CD4-positive, alpha-beta T cell treated with Interleukin-6 for 4 hours (primary cell): ENCODE data around the gene CRIP1.
A peak's percentile ranks its signal among the peaks of the same experiment; 100 is the strongest.

Experiments
- DNase-seq: peaks from one replicate; pipeline ENCODE4 v3.0.0-alpha.2; 2020; ENCODE audit warnings: mixed read lengths

CRIP1 gene

DNA sequence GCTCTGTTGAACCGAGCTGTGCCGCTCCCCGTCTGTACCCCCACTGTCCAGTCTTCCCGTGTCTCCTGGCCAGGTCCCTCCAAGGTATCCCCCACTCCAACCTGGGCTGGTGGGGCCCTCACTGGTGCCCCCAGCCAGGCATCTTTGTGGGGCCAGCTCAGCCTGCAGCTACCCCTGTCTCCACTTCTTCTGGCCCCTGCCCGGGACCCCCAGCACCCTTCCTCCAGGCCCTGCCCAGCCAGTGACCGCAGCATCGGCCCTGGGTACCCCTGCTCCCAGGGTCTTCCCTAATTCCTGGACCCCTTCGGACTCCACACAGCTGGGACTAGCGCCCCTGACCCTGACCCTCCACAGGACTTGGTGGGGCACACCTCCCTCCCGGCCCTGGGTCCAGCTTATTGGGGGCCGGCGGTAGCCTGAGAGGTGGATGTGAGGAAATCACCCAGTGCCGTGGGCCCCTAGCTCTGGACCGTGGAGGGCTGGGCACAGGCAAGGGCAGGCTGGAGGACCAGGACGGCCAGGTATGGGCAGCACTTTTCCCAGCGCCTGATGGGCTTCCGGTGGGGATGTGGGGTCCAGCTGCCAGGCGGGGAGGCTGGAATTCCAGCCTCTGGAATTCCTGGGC, 4.1 kb upstream of the CRIP1 start:
- no peak for DNase-seq

DNA sequence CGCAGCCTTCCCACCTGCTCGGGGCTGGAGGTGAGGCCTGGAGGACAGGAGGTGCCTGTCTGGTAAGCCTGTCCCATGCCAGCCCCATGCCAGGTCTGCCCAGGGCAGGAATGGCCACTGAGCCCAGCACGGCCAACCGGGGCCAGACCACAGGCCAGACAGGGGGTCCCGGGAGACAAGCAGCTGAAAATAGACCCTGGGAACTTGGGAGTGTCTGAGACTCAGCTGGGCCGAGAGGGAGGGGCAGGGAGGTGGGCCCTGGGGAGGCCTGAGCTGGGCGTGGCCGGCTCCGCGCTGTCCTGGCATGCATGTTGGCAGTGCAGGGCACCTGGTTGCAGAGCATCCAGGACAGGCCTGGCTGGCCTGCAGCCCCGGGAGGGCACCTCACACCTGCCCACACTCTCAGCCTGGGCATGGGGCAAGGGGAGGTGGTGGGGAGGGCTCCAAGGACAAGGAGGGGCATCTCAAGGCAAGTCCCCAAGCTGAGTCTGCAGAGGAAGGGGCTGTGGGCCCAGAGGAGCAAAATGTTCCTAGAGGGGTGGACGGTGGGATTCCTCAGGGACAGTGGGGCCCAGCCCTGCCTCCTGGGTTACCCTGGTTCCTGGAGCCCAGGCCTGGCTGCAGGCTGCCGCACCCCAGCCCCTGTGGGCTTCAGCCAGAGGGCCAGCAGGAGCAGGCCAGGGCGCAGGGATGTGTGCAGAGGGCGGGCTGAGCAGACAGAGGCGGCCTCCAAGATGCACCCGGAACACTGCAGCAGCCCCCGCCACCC, 3.2 kb upstream of the CRIP1 start:
- DNase-seq = no peak

DNA sequence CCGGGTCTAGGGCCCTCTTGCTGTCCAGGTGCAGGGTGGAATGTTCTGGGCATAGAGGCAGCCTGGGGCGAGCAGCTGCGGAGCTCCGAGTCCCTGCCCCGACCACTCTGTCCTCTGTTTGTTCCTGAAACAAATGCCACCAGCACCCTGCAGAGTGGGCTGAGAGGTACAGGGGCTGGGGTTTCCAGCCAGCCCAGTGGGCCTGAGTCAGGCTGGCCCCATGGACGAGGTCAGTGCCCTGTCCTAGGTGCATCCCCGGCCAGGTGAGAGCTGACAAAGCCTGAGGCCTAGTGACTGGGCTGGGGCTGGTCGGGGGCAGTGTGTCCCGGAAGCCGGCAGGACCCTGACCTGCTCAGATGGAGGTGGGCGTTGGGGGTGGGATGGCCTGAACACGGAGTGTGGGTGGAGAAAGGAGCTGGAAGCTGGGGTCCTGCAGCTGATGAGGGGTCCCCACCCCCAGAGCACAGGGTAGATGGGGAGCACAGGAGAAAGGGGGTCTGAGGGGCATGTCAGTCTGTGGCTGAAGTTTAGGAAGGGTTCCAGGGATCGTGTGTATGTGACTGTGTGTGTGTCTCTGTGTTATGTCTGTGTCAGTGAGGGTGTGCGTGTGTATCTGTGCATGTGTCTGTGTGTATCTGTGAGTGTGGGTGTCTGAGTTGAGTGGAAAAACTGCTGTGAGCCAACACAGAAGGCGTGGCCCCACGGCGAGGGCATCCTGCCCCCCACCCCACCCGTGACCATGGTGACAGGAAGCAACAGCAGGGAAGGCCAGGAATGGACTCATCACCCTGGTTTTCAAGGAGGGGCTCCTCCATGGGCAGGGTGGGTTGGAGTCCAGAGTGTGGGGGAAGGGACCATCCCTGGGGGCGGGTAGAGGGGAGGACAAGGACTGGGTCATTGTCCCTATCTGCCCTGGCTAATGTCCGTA, 2.4 kb upstream of the CRIP1 start:
- DNase-seq = peak; percentile 74

DNA sequence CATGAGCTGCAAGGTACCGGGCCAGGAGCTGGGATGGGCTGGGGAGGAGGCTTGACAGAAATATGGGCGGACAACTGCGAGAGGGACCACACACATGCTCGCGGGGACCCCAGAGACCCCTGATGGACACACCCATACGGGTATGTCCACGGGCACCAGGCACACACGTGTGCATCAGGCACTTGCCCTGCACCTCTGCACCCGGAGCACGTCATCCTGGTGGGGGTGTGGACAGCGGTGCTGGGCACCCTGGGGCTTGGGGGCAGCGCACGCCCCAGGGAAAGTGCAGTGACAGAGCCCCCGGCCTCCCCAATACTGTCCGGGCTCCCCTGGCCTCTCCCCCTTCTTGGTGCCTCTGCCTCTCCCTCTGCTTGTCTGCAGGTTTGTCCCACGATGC, 1.7 kb upstream of the CRIP1 start:
- no peak for DNase-seq

DNA sequence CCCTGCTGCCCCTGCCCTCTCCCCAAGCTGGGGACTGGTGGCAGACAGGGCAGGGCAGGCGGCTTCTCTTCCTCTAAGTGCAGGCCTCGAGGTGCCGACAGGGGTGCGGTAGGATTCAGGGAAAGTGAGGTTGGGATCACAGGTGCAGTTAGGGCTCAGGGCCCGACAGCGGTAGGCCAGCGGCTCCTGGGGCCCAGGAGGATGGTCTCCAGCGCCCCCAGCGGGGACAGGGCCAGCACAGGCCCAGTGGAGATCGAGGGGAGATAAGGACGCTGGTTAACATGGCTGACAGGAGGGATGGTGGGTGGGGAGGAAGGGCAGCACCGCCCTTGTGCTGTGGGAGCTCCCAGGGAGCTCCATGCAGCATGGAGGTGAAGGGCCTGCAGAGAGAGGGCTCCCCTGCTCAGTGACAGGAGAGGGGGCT, 935 bp upstream of the CRIP1 start:
- DNase-seq = peak; percentile 64

DNA sequence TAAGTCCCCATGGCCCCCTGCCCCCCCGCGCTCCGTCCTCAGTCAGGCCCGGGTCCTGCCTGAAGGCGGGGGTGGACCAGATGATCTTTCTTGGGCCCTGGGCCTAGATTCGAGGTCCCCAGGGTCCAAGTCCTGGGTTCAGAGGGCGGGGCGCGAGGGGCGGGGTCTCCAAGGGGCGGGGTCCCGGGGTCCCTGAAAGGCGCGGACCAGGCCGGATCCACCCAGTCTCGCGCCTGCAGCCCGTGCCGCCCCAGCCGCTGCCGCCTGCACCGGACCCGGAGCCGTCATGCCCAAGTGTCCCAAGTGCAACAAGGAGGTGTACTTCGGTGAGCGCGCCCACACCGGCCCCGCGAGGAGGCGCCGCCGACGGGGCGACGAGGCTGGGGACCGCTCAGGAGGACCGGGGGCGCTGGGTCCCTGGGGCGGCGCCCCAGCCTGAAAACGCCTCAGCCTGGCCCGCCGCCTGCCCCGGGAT, 325 bp downstream of the CRIP1 start:
- DNase-seq = peak; percentile 72

DNA sequence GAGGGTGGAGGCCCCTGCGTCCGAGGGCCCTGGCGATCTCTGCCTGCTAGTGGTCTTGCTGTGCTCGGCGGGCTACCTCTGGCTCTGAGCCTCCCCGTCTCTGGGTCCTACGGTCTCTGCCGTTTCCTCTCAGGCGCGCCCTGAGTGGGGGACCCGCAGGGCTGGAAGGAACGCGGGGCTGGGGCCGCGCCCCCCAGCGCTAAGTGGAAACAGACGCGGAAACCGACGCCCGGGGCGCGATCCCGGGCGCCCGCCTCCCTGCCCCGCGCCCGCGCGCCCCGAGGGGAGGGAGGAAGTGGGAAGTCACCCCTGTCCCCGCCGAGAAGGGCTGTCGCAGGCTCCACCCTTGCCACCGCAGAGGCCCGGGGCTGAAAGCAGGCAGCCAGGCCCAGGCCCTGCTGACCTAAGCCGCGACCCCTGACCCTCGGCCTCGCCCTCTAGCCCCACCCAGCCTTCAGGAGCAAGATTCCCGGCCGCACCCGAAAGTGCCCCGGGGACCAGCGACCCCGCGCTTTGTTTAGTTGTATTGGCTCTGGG, 831 bp downstream of the CRIP1 start:
- peak; percentile 80 for DNase-seq

DNA sequence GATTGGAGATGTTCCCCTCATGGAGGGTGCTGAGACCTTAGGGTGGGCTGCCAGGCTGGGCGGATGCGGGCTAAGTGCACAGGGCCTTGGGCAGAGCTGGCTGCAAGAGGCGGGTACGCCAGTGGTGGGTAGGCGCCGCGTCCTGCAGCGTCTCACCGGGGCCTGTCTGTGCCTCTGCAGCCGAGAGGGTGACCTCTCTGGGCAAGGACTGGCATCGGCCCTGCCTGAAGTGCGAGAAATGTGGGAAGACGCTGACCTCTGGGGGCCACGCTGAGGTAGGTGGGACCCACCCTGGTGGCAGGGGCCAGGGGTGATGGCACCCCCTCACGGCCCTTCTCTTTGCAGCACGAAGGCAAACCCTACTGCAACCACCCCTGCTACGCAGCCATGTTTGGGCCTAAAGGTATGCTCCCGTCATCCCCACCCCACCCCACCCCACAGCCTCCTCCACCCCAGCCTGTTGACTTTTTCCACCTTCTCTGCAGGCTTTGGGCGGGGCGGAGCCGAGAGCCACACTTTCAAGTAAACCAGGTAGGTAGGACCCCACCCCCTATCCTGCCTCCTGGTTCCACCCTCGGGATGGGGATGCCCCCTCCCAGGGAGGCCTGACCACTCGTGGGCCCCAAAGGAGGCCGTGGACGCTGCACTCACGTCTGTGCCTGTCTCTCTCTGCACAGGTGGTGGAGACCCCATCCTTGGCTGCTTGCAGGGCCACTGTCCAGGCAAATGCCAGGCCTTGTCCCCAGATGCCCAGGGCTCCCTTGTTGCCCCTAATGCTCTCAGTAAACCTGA, 1.5 kb downstream of the CRIP1 start:
- peak; percentile 44 for DNase-seq

DNA sequence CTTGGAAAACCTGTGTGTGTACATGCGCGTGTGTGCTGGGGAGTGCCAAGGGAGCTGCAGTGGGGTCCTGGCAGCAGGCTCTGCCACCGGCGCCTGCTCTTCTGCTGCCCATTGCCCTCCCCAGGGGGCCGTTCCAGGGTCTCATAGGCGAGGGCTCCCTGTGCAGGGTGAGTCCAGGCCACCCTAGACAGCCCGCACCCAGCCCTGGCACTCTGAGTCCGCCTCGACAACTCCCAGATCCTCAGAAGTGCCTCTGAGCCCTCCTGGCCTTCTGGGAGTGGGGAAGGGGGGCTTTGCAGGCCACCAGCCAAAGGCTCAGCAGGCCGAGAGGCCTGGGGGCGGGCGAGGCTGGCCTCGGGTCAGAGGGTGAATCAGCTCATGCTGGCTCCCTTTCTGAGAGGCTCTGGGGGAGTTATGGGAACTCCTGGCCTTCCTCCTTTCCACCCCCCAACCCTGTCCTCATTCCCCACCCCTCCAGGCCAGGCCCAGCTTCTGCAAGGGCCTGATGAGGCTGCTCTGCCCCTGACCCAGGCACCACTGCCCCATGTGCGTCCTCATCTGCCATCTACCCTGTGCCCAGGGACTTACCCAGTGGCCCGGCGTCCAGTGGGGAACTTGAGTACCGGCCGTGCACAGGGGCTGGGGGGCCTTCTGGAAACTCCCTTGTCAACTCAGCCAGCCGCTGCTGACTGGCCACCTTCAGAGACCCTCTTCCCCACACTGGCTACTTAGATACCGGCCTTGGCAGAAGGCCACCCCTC, 2.3 kb downstream of the CRIP1 start:
- DNase-seq = no peak

DNA sequence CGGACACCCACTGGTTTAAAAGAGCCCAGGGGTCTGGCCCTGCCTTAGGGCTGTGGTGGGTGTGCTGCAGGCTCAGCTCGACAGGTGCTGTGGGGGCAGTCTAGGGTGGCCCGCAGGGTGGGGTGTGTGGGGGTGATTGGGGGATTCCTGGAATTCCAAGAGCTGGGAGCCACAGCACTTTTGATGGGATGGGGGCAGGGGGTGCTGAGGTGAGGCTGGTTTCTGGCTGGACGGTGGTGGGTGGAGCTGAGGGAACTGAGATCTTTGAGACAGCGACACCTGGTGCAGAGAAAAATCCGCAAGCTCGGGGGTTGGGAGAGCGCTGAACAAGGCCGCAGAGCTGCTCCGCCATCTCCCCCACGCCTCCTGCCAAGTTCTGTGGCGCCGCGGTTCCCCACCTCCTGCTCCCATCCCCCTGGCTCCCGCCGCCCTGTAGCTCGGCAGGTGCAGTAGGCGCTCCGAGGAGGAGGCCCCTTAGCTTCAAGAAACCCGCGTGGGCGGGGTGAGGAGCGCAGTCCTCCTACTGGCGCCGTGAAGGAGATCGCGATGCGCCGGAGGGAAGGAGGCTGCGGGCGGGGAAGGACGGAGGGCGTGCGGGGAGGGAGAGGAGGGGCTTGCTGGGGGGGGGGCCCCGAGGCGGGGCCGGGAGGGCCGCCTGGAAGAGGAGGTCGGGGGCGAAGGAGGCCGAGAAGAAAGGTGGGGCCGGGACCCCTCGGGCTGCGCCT, 3.0 kb downstream of the CRIP1 start:
- DNase-seq = peak; percentile 91

DNA sequence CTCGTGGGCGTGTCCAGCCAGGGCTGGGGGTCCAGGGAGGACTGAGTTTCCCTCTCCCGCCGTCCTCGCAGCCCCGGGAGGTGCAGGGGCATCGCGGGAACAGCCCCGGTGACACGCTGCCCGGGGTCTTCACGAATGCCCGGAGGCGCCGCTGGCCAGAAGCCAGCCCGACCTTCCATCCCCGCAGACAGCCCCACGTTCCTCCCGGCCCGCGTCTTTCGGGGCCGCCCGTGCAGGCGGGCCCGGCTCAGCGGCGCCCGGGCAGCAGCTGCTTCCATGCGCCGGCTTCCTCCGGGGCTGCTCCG, 3.5 kb downstream of the CRIP1 start:
- DNase-seq = no peak

DNA sequence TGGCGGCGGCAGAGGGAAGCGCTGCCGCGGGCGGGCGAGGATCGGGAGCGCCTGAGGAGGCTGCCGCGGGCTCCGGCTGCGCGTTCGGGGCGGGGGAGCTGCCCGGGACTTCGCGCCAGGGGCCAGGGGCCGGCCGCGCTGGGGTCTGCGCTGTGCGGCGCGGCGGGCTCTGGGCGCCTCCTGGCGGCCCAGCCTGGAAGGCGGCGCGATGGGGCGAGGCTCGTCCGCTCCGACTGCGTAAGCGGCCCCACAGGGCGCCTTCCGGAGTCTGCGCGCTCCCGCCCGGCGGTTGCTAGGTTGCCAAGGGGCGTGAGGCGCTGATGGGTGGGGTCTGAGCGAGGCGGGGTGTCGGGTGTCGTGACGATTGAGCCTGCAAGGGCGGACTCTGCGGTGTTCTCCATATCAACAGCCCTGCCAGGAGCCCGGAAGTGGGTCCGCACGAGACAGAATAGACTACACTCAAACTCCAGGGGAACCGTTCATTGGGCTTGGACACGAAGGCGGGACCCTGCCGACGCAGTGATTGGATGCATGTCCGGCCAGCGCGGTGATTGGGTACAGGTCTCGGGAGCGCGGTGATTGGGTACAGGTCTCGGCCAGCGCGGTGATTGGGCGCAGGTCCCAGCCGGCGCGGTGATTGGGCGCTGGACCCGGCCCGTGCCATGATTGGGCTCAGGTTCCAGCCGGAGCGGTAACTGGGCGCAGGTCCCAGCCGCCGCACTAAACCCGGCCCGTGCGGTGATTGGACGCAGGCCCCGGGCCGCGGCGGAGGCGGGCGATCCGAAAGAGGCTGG, 4.1 kb downstream of the CRIP1 start, which contains the start of gene TEDC1:
TEDC1 (plus strand) TSS at position 675 of the 794 bp plus-strand sequence. CDS start 130 bp downstream, outside the sequence.
- peak; percentile 99 for DNase-seq

DNA sequence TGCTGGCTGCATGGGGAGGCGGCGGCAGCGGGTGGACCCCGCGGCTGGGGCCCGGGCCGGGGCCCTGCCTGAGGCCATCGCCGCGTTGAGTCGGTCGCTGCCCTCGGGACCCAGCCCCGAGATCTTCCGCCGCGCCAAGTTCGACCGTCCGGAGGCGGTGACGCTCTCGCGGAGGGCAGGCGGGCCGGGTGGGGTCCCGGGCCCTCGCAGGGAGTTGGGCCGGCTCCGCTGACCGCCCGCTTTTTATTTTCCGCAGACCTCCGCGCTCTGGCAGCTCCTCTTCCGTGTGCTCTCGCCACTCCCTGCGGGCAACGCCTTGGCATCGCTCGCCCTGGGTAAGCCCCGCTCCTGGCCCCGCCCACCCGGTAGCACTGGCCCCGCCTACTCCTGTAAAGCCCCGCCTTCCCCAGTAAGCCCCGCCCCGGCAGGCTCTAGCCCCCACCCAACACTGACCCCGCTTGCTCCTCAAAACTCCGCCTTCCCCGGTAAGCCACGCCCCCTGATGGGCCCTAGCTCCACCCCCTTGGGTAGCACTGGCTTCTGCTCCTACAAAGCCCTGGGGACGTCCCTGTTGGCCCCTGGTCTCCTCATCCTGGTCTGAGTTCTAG, 4.8 kb downstream of the CRIP1 start:
- peak; percentile 73 for DNase-seq

DNA sequence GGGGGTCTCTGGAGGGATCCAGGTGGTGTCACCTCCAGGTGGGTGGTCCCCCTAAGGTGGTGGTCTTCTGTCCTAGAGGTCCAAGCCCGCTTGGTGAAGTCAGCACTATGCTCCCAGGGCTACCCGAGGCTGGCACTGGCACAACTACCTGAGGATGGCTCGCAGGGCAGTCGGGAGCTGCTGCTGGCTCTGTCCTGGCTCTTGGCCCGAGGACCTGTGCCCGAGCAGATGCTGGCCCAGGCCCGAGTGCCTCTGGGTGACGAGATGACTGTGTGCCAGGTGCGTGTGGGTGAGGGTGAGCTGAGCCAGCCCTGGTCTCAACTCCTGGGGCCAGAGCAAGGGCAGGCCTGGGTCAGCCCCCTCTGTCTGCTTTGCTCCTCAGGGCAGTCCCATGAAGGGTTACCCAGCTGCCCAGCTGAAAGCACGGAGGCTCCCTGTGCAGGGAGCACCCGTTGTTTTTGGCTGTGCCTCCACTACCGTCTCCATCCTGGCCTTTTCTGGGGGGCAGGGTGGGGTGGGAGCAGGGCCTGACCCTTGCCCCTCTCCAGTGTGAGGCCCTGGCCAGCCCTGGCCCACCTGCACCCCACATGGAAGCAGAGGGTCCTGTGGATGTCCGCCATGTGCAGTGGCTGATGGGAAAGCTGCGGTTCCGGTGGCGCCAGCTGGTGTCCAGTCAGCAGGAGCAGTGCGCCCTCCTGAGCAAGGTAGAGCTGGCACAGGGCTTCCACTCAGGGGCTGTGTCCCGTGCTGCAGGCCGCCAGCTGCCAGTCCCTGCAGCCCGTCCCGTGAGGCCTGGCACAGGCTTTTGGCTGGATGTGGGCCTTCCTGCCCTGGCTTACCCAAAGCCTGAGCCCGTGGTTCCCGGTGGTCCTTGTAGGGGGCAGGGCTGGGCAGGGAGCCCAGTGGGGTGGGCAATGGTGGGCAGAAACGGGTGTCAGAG, 5.6 kb downstream of the CRIP1 start:
- DNase-seq = no peak

DNA sequence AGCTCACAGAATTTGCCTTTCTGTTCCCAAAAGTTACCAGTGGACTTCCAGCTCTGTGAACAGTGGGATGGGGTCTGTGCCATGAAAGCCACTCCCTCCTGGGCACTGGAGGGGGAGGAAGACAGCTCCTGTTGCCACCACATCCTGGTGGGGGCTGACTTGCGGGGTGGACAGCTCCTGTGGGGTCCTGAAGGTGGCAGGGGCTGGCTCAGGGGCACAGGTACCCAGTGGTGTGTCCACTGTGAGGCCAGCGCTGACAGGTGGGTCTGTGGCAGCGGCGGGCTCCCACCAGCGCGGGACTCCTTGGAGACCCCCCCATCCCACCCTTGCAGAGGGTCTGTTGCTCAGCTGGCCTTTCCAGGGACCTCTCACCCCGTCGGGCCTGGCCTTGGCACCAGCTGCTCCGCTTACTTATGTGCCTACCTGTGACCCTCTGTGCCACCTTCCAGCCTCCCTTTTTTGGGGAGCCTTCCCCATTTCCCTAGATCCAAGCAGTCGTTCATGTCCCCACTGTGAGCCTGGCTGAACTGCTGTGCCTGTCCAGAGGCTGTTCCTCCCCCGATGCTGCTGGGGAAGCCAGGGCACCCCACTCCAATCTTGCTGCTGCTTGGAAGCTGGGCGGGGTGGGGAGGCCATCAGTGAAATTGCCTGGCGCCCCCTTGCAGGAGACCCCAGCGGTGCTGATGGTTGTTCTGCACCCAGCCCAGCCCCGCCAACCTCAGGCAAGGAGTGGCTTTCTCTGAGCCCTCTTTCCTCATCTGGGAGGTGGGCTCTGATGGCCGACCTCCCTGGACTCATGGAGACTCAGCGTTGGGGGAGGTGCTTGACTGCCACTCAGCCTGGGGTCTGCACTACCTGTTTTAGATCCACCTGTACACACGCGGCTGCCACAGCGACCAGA, 6.5 kb downstream of the CRIP1 start:
- DNase-seq = no peak

DNA sequence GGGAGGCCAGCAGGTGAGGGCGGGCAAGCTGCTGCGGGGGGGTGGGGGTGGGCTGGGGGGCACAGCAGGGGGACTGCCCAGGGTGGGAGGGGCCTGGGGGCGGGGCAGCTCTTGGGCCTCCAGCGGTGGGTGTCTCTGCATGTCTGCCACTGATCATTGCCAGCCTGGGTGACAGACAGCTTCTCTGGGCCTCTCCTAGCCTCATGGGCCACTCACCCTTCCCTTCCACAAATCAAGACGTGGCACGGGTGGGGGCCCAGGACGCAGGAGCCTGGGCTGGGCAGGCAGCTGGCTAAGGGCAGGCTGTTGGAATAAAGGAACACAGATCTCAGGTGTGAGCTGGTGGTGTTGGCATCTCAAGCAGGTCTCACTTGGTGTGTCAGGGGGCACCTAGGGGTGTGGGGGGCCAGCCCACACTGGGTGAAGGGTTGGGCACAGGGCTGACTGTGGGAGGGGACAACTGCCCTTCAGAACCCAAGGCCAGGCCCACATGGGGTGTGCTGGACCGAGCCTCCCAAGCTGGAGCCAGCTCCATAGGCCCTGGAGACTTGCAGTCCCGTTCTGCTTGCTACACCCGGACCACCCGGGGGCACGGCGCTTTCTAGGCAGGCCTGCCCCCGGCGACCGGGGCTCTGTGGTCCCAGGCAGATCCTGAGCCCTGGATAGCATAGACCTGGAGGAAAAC, 7.4 kb downstream of the CRIP1 start:
- no peak for DNase-seq

DNA sequence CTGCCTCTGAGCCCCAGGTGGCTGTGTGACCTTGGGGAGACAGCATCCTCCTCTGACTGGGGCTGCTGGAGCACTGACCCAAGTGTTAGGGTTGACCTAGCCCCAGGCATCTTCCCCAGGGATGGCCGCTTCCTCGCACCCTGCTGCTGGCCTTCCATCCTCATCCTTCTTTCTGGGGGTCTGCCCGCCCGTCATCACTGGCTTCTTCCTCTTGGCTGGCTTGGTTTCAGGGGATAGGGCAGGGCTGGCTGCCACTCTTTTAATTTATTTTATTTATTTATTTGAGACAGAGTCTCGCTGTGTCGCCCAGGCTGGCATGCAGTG, 7.9 kb downstream of the CRIP1 start:
- DNase-seq = no peak
